H1 (cell line): Measurements from ENCODE around the gene NR0B1. TPM values are rescaled to one million over a fixed set of nuclear protein-coding genes. Genes with fewer than 3 reads are reported as not detected.

Experiments
- CTCF ChIA-PET: fragments of 300-600 bp; sonication (Branson Sonifier 250); formaldehyde crosslinking; loops from one replicate; lab custom pipeline; 2021; ENCODE audit not compliant: partially characterized antibody; lab: Charles Lee
- POLR2A ChIA-PET: fragments of 300-600 bp; sonication (Branson Sonifier 250); formaldehyde crosslinking; loops from one replicate; lab custom pipeline; 2021; ENCODE audit warnings: inconsistent platforms; ENCODE audit not compliant: partially characterized antibody; lab: Charles Lee
- DNase-seq, 2 experiments: peaks; one replicate each; pipeline versions ENCODE4 v3.0.0 to v3.0.0-alpha.2; 2010 to 2022; ENCODE audit warnings: low spot score in 2 of 2, low read depth in 1 of 2, mixed read lengths in 1 of 2
- FAIRE-seq: peaks from 2 replicates; lab custom pipeline; 2011; peaks lifted over from hg19 to GRCh38; lab: Jason Lieb, UNC
- H2AFZ ChIP-seq: 2 replicates; pipeline ENCODE4 v1.8.1; 2012; ENCODE audit warnings: low read length, inconsistent platforms
- H2AK5ac ChIP-seq: 2 replicates; pipeline ENCODE4 v1.6.1; 2013; ENCODE audit warnings: low read depth, low read length
- H2BK120ac ChIP-seq: replicated peaks from 2 replicates; pipeline ENCODE3; 2013; ENCODE audit warnings: low read depth, low read length, inconsistent platforms
- H2BK12ac ChIP-seq: 2 replicates; pipeline ENCODE4 v1.6.1; 2013; ENCODE audit warnings: low read depth, low read length
- H2BK15ac ChIP-seq: 2 replicates; pipeline ENCODE4 v1.6.1; 2013; ENCODE audit warnings: low read length
- H2BK20ac ChIP-seq: 2 replicates; pipeline ENCODE4 v1.6.1; 2013; ENCODE audit warnings: low read length
- H2BK5ac ChIP-seq: 2 replicates; pipeline ENCODE4 v1.6.1; 2013; ENCODE audit warnings: low read depth, low read length
- H3K14ac ChIP-seq: 2 replicates; pipeline ENCODE4 v1.6.1; 2013; ENCODE audit warnings: inconsistent platforms; ENCODE audit not compliant: insufficient read length
- H3K18ac ChIP-seq: 2 replicates; pipeline ENCODE4 v1.6.1; 2013; ENCODE audit warnings: low read length; ENCODE audit errors: extremely low read depth
- H3K23ac ChIP-seq: 2 replicates; pipeline ENCODE4 v1.6.1; 2013; ENCODE audit warnings: inconsistent platforms; ENCODE audit not compliant: insufficient read length
- H3K23me2 ChIP-seq: 2 replicates; pipeline ENCODE4 v1.6.1; 2013; ENCODE audit warnings: low read depth, low read length
- H3K27ac ChIP-seq: 2 replicates; pipeline ENCODE4 v1.6.1; 2011; ENCODE audit warnings: low read depth, low read length, inconsistent platforms
- H3K27me3 ChIP-seq, 4 experiments: replicated peaks in 1 of 4; 1 replicate in 1 of 4; 2 replicates in 3 of 4; pipeline versions ENCODE4 v1.6.1 to v1.8.1; 2011 to 2013; ENCODE audit warnings: low read length in 3 of 4, mild to moderate bottlenecking in 3 of 4, inconsistent platforms in 2 of 4, mixed read lengths in 2 of 4, moderate library complexity in 1 of 4; ENCODE audit not compliant: control insufficient read depth in 3 of 4, insufficient read depth in 3 of 4; ENCODE audit errors: extremely low read depth in 1 of 4
- H3K36me3 ChIP-seq, 4 experiments: 2 replicates each; pipeline versions ENCODE4 v1.6.1 to v1.8.1; 2011 to 2013; ENCODE audit warnings: mild to moderate bottlenecking in 4 of 4, low read length in 3 of 4, moderate library complexity in 2 of 4, control low read depth in 1 of 4, inconsistent platforms in 1 of 4; ENCODE audit not compliant: insufficient read depth in 4 of 4, control insufficient read depth in 2 of 4
- H3K4ac ChIP-seq: replicated peaks from 2 replicates; pipeline ENCODE3; 2013; ENCODE audit warnings: low read length, low read depth, mixed read lengths, inconsistent platforms; ENCODE audit not compliant: insufficient read length
- H3K4me1 ChIP-seq, 4 experiments: replicated peaks in 1 of 4; 1 replicate in 1 of 4; 2 replicates in 3 of 4; pipeline versions ENCODE4 v1.6.1 to v1.8.1; 2011 to 2013; ENCODE audit warnings: low read length in 3 of 4, inconsistent platforms in 2 of 4, mixed read lengths in 1 of 4; ENCODE audit not compliant: insufficient read depth in 4 of 4, control insufficient read depth in 3 of 4
- H3K4me2 ChIP-seq, 2 experiments: 2 replicates each; pipeline versions ENCODE4 v1.6.1 to v1.8.1; 2011 to 2013; ENCODE audit warnings: low read depth in 2 of 2, low read length in 2 of 2, control low read depth in 1 of 2, inconsistent platforms in 1 of 2, mild to moderate bottlenecking in 1 of 2; ENCODE audit not compliant: insufficient read depth in 1 of 2
- H3K4me3 ChIP-seq, 4 experiments: fragments of 200-600, 300-600 bp in 1 of 4; sonication (generic), shearing (Covaris generic), sonication (Bioruptor Twin) in 1 of 4; 2 replicates each; pipeline versions ENCODE4 v1.5.1 to v1.8.1; 2011 to 2016; ENCODE audit warnings: low read length in 4 of 4, low read depth in 3 of 4, control low read depth in 2 of 4, inconsistent platforms in 2 of 4, mild to moderate bottlenecking in 2 of 4, mixed read lengths in 1 of 4, moderate library complexity in 1 of 4; ENCODE audit not compliant: insufficient read depth in 2 of 4; ENCODE audit errors: extremely low read depth in 1 of 4
- H3K56ac ChIP-seq: replicated peaks from 2 replicates; pipeline ENCODE3; 2013; ENCODE audit warnings: low read depth, mild to moderate bottlenecking, mixed read lengths, low read length, inconsistent platforms; ENCODE audit not compliant: insufficient read length
- H3K79me1 ChIP-seq: 2 replicates; pipeline ENCODE4 v1.6.1; 2013; ENCODE audit warnings: low read depth, low read length, control low read depth
- H3K79me2 ChIP-seq, 2 experiments: 2 replicates each; pipeline versions ENCODE4 v1.6.1 to v1.8.1; 2012 to 2013; ENCODE audit warnings: low read length in 2 of 2, mild to moderate bottlenecking in 2 of 2, inconsistent platforms in 1 of 2; ENCODE audit not compliant: insufficient read depth in 2 of 2, control insufficient read depth in 1 of 2
- H3K9ac ChIP-seq, 4 experiments: replicated peaks in 1 of 4; 1 replicate in 1 of 4; 2 replicates in 3 of 4; pipeline versions ENCODE4 v1.6.1 to v1.8.1; 2011 to 2013; ENCODE audit warnings: low read depth in 3 of 4, low read length in 3 of 4, control low read depth in 2 of 4, mild to moderate bottlenecking in 2 of 4, moderate library complexity in 2 of 4, inconsistent platforms in 1 of 4; ENCODE audit errors: extremely low read depth in 1 of 4
- H3K9me3 ChIP-seq, 2 experiments: 2 replicates each; pipeline versions ENCODE4 v1.6.1 to v1.8.1; 2012 to 2013; ENCODE audit warnings: mild to moderate bottlenecking in 2 of 2, moderate library complexity in 2 of 2, control low read depth in 1 of 2, inconsistent platforms in 1 of 2, low read depth in 1 of 2, low read length in 1 of 2, mixed read lengths in 1 of 2; ENCODE audit not compliant: insufficient read depth in 2 of 2
- H4K20me1 ChIP-seq, 2 experiments: replicated peaks in 1 of 2; 2 replicates each; pipeline versions ENCODE3 to v1.8.1; 2011 to 2013; ENCODE audit warnings: inconsistent platforms in 2 of 2, low read length in 2 of 2, mild to moderate bottlenecking in 1 of 2; ENCODE audit not compliant: insufficient read depth in 2 of 2, control insufficient read depth in 1 of 2
- H4K5ac ChIP-seq: 2 replicates; pipeline ENCODE4 v1.6.1; 2013; ENCODE audit warnings: low read length, low read depth, mixed read lengths, inconsistent platforms; ENCODE audit not compliant: insufficient read length
- H4K8ac ChIP-seq: 2 replicates; pipeline ENCODE4 v1.8.0; 2013; ENCODE audit warnings: mild to moderate bottlenecking, moderate library complexity, low read length, inconsistent platforms; ENCODE audit not compliant: insufficient read depth; ENCODE audit errors: extremely low read depth
- H4K91ac ChIP-seq: replicated peaks from 2 replicates; pipeline ENCODE3; 2013; ENCODE audit warnings: low read length, mixed read lengths, inconsistent platforms; ENCODE audit not compliant: insufficient read length
- ASH2L ChIP-seq: fragments of 200-600, 300-600 bp; sonication (generic); IDR thresholded peaks from one replicate; pipeline ENCODE4 v1.7.1; 2017; ENCODE audit warnings: low read length
- CTBP2 ChIP-seq: IDR thresholded peaks from 2 replicates; pipeline ENCODE4 v1.7.0; 2011; ENCODE audit warnings: borderline replicate concordance, mild to moderate bottlenecking, moderate library complexity, mixed read lengths, low read length; ENCODE audit not compliant: insufficient read depth, insufficient read length
- E2F6 ChIP-seq: IDR thresholded peaks from 2 replicates; pipeline ENCODE4 v1.6.1; 2012; ENCODE audit warnings: inconsistent platforms
- HDAC2 ChIP-seq, 2 experiments: fragments of 300-600 bp in 1 of 2; sonication (generic) in 1 of 2; IDR thresholded peaks; 2 replicates each; pipeline ENCODE4 v1.6.1; 2011 to 2012; ENCODE audit warnings: low read depth in 2 of 2, low read length in 2 of 2, mild to moderate bottlenecking in 2 of 2, moderate library complexity in 2 of 2, borderline replicate concordance in 1 of 2, inconsistent platforms in 1 of 2
- MAX ChIP-seq: IDR thresholded peaks from 2 replicates; pipeline ENCODE4 v1.6.1; 2012; ENCODE audit warnings: inconsistent platforms
- NANOG ChIP-seq: IDR thresholded peaks from 2 replicates; pipeline ENCODE4 v1.6.1; 2011; ENCODE audit warnings: low read length, low read depth, mild to moderate bottlenecking, inconsistent platforms; ENCODE audit not compliant: insufficient read depth, poor library complexity, severe bottlenecking
- RAD21 ChIP-seq, 2 experiments: IDR thresholded peaks in 1 of 2; conservative IDR thresholded peaks in 1 of 2; 2 replicates each; pipeline ENCODE4 v1.6.1; 2011; ENCODE audit warnings: low read depth in 2 of 2, low read length in 2 of 2, improper control_type of control experiment in 1 of 2, inconsistent platforms in 1 of 2, mild to moderate bottlenecking in 1 of 2, moderate library complexity in 1 of 2
- SAP30 ChIP-seq: fragments of 300-600 bp; sonication (generic); IDR thresholded peaks from 2 replicates; pipeline ENCODE4 v1.7.1; 2012; ENCODE audit warnings: low read length, moderate library complexity, mild to moderate bottlenecking, inconsistent platforms; ENCODE audit not compliant: insufficient read depth, insufficient replicate concordance
- SIN3A ChIP-seq, 2 experiments: IDR thresholded peaks in 1 of 2; conservative IDR thresholded peaks in 1 of 2; 2 replicates each; pipeline ENCODE4 v1.6.1; 2011 to 2012; ENCODE audit warnings: low read length in 2 of 2, improper control_type of control experiment in 1 of 2, low read depth in 1 of 2, mild to moderate bottlenecking in 1 of 2
- SUZ12 ChIP-seq: fragments of 200-600 bp; sonication (generic); IDR thresholded peaks from 2 replicates; pipeline ENCODE4 v1.6.1; 2012; ENCODE audit warnings: mild to moderate bottlenecking, inconsistent platforms, low read length, moderate library complexity, mixed read lengths
- TBP ChIP-seq: IDR thresholded peaks from 2 replicates; pipeline ENCODE4 v1.6.1; 2011; ENCODE audit warnings: low read depth, low read length, improper control_type of control experiment
- WGBS, 2 experiments: shearing (Covaris generic) in 1 of 2; methylation state at CpG; one replicate each; pipeline versions ENCODE4 v1.1.6 to v1.1.7; 2013 to 2015; ENCODE audit warnings: low lambda C conversion rate in 2 of 2, mixed read lengths in 2 of 2, inconsistent platforms in 1 of 2, low coverage in 1 of 2, missing lambda C conversion rate in 1 of 2; ENCODE audit not compliant: insufficient replicate concordance in 2 of 2, insufficient coverage in 1 of 2, insufficient read length in 1 of 2; ENCODE audit errors: extremely low coverage in 1 of 2, missing lambda C conversion rate in 1 of 2; 5-methylcytosine and 5-hydroxymethylcytosine counted together
- polyA plus RNA-seq, 7 experiments: library from polyadenylated mRNA; depleted of rRNA in 3 of 7; stranded (reverse) in 5 of 7; unstranded in 2 of 7; fragments of >200 nt in 5 of 7; fragments of 200-250 nt in 2 of 7; gene quantifications; 1 replicate in 5 of 7; 2 replicates in 1 of 7; 4 replicates in 1 of 7; pipeline versions ENCODE4 v1.2.1 to v1.2.3, GENCODE V29; 2011 to 2013; ENCODE audit warnings: missing spikeins in 2 of 7, mixed read lengths in 2 of 7
- total RNA-seq: library from RNA; stranded (reverse); fragmentation: NEBNext Ultra II Directional; extraction: Animal tissue kit (Norgen Biotek cat#: 25700); gene quantifications from 2 replicates; pipeline ENCODE4 v1.2.1, GENCODE V29; 2021

The NR0B1 gene
- total and polyA plus RNA-seq, 2 of the 8 experiments (the other 6 are each of a cell fraction or from before 2014, with no cell fraction given): 0.24 to 0.26 TPM

DNA sequence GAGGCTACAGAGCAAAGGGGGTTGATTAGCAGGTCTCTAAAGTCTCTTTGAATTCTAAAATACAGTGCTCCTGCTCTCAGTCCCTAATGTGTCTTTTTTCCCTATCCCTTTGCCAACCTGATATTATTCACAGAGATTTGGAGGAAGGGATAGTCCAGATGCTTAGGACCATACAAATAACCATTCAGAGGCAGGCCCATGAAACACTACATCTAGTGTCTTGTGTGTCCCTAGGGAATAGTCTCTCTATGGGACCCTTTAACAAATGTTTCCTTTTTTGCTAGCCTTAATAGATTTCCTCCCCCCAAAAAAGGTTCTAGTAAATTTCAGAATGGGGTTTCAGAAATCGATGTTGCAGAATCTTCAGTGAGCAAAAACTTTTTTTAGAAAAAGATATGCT, 1.7 kb downstream of the NR0B1 start:
- Histone ChIP-seq H3K9ac (no peak overlapping the region), H3K4ac (no peak overlapping the region), H4K5ac (no peak overlapping the region), H4K91ac (no peak overlapping the region), H2BK20ac (no peak overlapping the region), H3K23ac (no peak overlapping the region), H3K9me3 (no peaks in the 10 kb centered on the region), H3K27ac (no peak overlapping the region), H2AK5ac (no peak overlapping the region), H4K8ac (no peak overlapping the region), H2BK120ac (no peak overlapping the region), H3K79me1 (no peaks in the 10 kb centered on the region), H3K23me2 (peaks cover 9% of the 10 kb centered on the region; the same call in 1 of the 2 replicates), H3K18ac (no peak overlapping the region), H3K4me1 (peaks cover 0 to 7% (median 2%) of the 10 kb centered on the region in 4 experiments; a peak in 4 of 7 replicates), H2BK12ac (no peak overlapping the region), H3K56ac (no peak overlapping the region), H3K36me3 (no peaks in the 10 kb centered on the region), H2AFZ (no peak overlapping the region), H3K4me3 (no peak overlapping the region), H3K14ac (no peak overlapping the region), H4K20me1 (no peaks in the 10 kb centered on the region), H3K79me2 (no peaks in the 10 kb centered on the region), H3K4me2 (peak overlapping the region in 1 of 2 experiments; percentile 92; a peak in 1 of 4 replicates), H2BK5ac (no peak overlapping the region), H2BK15ac (no peak overlapping the region), H3K27me3 (peaks cover 4 to 31% (median 26%) of the 10 kb centered on the region in 4 experiments)
- FAIRE-seq (no peak), DNase-seq (no peak)
- ChIA-PET POLR2A (no interaction called here), CTCF (interaction anchor here (0.5 to 1.3 kb wide), 2 partner anchors 32 to 1420 kb away, joined by 3 read pairs; no protein-coding TSS in a partner anchor)
- 82% methylated on average over 1 of the region's 1 CpG; no CpG with 5 or more reads in 1 of the 2 experiments for WGBS, 2 experiments
- TF ChIP-seq ASH2L (no peak), SIN3A (conservative IDR thresholded peaks at IDR 0.05 in 1 of 2, IDR thresholded peaks at IDR 0.05 in 1 of 2; ENCODE audit: low read depth in 1 of 2, low read length in 2 of 2) (no peak), E2F6 (no peak), HDAC2 (IDR thresholded peaks at IDR 0.05; ENCODE audit: borderline replicate concordance in 1 of 2, low read depth in 2 of 2, low read length in 2 of 2) (no peak), SAP30 (no peak), SUZ12 (no peak), MAX (no peak), TBP (no peak), CTBP2 (no peak), NANOG (no peak), RAD21 (IDR thresholded peaks at IDR 0.05 in 1 of 2, conservative IDR thresholded peaks at IDR 0.05 in 1 of 2; ENCODE audit: low read depth in 2 of 2, low read length in 2 of 2) (no peak)
